Mesenteric fat pad (tissue), 1 donor: Measurements from ENCODE around the gene MST1. TPM values are rescaled to one million over a fixed set of nuclear protein-coding genes. Genes with fewer than 3 reads are reported as not detected.

Source experiments
- DNase-seq: peaks from one replicate; pipeline ENCODE4 v3.0.0-alpha.2; 2020; ENCODE audit warnings: low spot score
- total RNA-seq: library from RNA; stranded (reverse); fragmentation: NEBNext Ultra II Directional; extraction: Animal tissue kit (Norgen Biotek cat#: 25700); gene quantifications from one replicate; pipeline ENCODE4 v1.2.1, GENCODE V29; 2021
- donor health status: DM: yes; HTN: yes; CAD: no.

MST1 gene
- total RNA-seq, 1 donor from 2014 or later: 5.7 TPM

- DNase-seq: no peak
These were observed 50.8 kb downstream of the MST1 start for GRCh38 chr3:49638445-49638844.

- DNase-seq: no peak
These were observed 52.2 kb downstream of the MST1 start for GRCh38 chr3:49636883-49637609.

GRCh38 chr3:49634736-49635135, 54.5 kb downstream of the MST1 start:
- no peak for DNase-seq

Other genes with a start within 250 kb of the MST1 start
- gene DAG1, start 219.2 kb downstream of the MST1 start, total RNA-seq: 63.7 TPM
- 0.16 TPM for gene BSN, start 135.0 kb downstream of the MST1 start, total RNA-seq
- gene APEH, start 15.1 kb downstream of the MST1 start, total RNA-seq: 51.1 TPM
- 42.1 TPM for gene RNF123, start 83 bp upstream of the MST1 start, total RNA-seq
- not detected for gene AMIGO3, start 30.2 kb upstream of the MST1 start, total RNA-seq
- gene GMPPB, start 34.5 kb upstream of the MST1 start, total RNA-seq: 45.4 TPM
- 35.4 TPM for gene IP6K1, start 97.1 kb upstream of the MST1 start, total RNA-seq
- not detected for gene CDHR4, start 110.4 kb upstream of the MST1 start, total RNA-seq
- gene INKA1, start 113.8 kb upstream of the MST1 start, total RNA-seq: 3.2 TPM
- 38.2 TPM for gene UBA7, start 124.5 kb upstream of the MST1 start, total RNA-seq
- gene TRAIP, start 167.1 kb upstream of the MST1 start, total RNA-seq: 1.1 TPM
- not detected for gene CAMKV, start 180.4 kb upstream of the MST1 start, total RNA-seq
- 1.8 TPM for gene MST1R, start 214.4 kb upstream of the MST1 start, total RNA-seq
- gene MON1A, start 240.3 kb upstream of the MST1 start, total RNA-seq: 9.8 TPM